ENCODE measurements around the gene MACROD1. TPM values are rescaled to one million over a fixed set of nuclear protein-coding genes. Genes with fewer than 3 reads are reported as not detected.
"Not testable (repeated sequence)": the region's sequence is repeated elsewhere in the genome, so short reads cannot be mapped to it uniquely, and the experiment has no call there.

Gene MACROD1
- total RNA-seq, 1 donor, result 22.4 TPM

- peak; percentile 91 to 100 (median 100) for DNase-seq (ENCODE audit: low read depth in 2 of 3, low spot score in 2 of 3)
Measured at GRCh38 chr11:64185693-64186491, 20.0 kb upstream of the MACROD1 start, which contains the start of gene STIP1. Gene STIP1 (plus strand): TSS chr11:64186171. CDS start chr11:64186262, 91 bp downstream.

GRCh38 chr11:64185175-64185692 is 19.3 kb upstream of the MACROD1 start:
- peak in 1 of 3 donors; percentile 36 for DNase-seq (ENCODE audit: low read depth in 2 of 3, low spot score in 2 of 3)

- no peak for DNase-seq (ENCODE audit: low read depth in 2 of 3, low spot score in 2 of 3)
Measured at GRCh38 chr11:64183890-64184289, 18.0 kb upstream of the MACROD1 start.

- peak in 2 of 3 donors; percentile 74 for DNase-seq (ENCODE audit: low read depth in 2 of 3, low spot score in 2 of 3)
Measured at GRCh38 chr11:64181506-64182411, 15.8 kb upstream of the MACROD1 start.

- no peak for DNase-seq (ENCODE audit: low read depth in 2 of 3, low spot score in 2 of 3)
Measured at GRCh38 chr11:64180891-64181290, 15.0 kb upstream of the MACROD1 start.

GRCh38 chr11:64178951-64179639 is 13.2 kb upstream of the MACROD1 start:
- DNase-seq (ENCODE audit: low read depth in 2 of 3, low spot score in 2 of 3), result no peak

- no peak for DNase-seq (ENCODE audit: low read depth in 2 of 3, low spot score in 2 of 3)
Measured at GRCh38 chr11:64178203-64178602, 12.3 kb upstream of the MACROD1 start.

- no peak for DNase-seq (ENCODE audit: low read depth in 2 of 3, low spot score in 2 of 3)
Measured at GRCh38 chr11:64176751-64177150, 10.8 kb upstream of the MACROD1 start.

GRCh38 chr11:64173616-64174355 is 7.9 kb upstream of the MACROD1 start:
- DNase-seq (ENCODE audit: low read depth in 2 of 3, low spot score in 2 of 3), result no peak

GRCh38 chr11:64170419-64170818 is 4.5 kb upstream of the MACROD1 start:
- DNase-seq (ENCODE audit: low read depth in 2 of 3, low spot score in 2 of 3), result no peak

GRCh38 chr11:64165481-64165841 is 452 bp downstream of the MACROD1 start:
- peak in 1 of 3 donors; percentile 24 for DNase-seq (ENCODE audit: low read depth in 2 of 3, low spot score in 2 of 3)

GRCh38 chr11:64164392-64165312 is 1.3 kb downstream of the MACROD1 start:
- no peak for DNase-seq (ENCODE audit: low read depth in 2 of 3, low spot score in 2 of 3)

- no peak for DNase-seq (ENCODE audit: low read depth in 2 of 3, low spot score in 2 of 3)
Measured at GRCh38 chr11:64163951-64164350, 2.0 kb downstream of the MACROD1 start.

GRCh38 chr11:64162769-64163168 is 3.1 kb downstream of the MACROD1 start:
- DNase-seq (ENCODE audit: low read depth in 2 of 3, low spot score in 2 of 3), result not testable (repeated sequence)

- no peak for DNase-seq (ENCODE audit: low read depth in 2 of 3, low spot score in 2 of 3)
Measured at GRCh38 chr11:64161037-64161436, 4.9 kb downstream of the MACROD1 start.

- DNase-seq (ENCODE audit: low read depth in 2 of 3, low spot score in 2 of 3), result no peak
Measured at GRCh38 chr11:64157631-64158394, 8.1 kb downstream of the MACROD1 start.

GRCh38 chr11:64156235-64157011 is 9.5 kb downstream of the MACROD1 start:
- DNase-seq (ENCODE audit: low read depth in 2 of 3, low spot score in 2 of 3), result no peak
